ENCODE data around the gene MYOM3.

Gene MYOM3

DNA sequence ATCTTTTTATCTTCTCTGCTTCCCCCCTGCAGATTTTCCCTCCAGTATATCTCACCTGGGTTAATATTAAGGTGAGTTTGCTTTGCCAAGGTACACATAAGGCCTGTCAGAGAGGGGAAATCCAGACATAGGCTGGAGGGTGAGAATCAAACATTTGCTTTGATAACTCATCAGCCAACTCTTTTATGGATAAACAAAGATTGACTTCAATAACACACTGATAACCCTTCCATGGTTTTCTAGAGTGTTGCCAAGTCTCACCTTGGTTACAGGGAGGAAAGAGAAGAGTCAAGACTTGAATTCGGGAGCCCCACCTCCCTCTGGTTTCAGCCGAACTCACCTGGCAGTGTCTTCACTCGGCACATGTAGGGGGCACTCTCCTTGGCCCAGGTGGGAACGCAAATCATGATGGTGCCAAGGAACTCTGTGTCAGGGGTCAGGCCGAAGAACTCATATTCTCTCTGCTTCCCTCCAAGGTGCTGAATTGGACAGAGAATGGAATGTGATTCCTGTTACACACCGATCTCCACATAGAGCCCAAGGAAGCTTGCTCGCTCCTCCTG is 15.9 kb upstream of the MYOM3 start:
- Histone ChIP-seq H3K36me3 (replicated peaks; ENCODE audit: low read depth, low read length) (no peaks in the 10 kb centered on the region), H3K79me2 (ENCODE audit: low read length) (no peaks in the 10 kb centered on the region), H3K9me3 (ENCODE audit: insufficient read depth, low read length) (no peaks in the 10 kb centered on the region), H3K27ac (ENCODE audit: low read length) (no peak overlapping the region), H3K9ac (ENCODE audit: low read length) (no peak overlapping the region), H3K4me1 (ENCODE audit: low read length) (no peaks in the 10 kb centered on the region), H2AFZ (ENCODE audit: low read depth, low read length) (no peak overlapping the region), H4K20me1 (ENCODE audit: insufficient read depth, low read length) (no peaks in the 10 kb centered on the region), H3K27me3 (ENCODE audit: low read depth, low read length) (no peaks in the 10 kb centered on the region), H3K4me2 (ENCODE audit: low read length) (no peak overlapping the region), H3K4me3 (ENCODE audit: low read length) (no peak overlapping the region)
- TF ChIP-seq EZH2phosphoT487 (IDR thresholded peaks at IDR 0.05; ENCODE audit: low read depth) (no peak), CTCF (IDR thresholded peaks at IDR 0.05; ENCODE audit: low read depth, low read length) (no peak)

GRCh38 chr1:24127134-24127800 is 15.3 kb upstream of the MYOM3 start:
- no peaks in the 10 kb centered on the region for H3K79me2 ChIP-seq (ENCODE audit: low read length)
- no peak overlapping the region for H3K4me3 ChIP-seq (ENCODE audit: low read length)
- no peak overlapping the region for H3K4me2 ChIP-seq (ENCODE audit: low read length)
- H3K9ac ChIP-seq (ENCODE audit: low read length), result no peak overlapping the region
- no peak for TF ChIP-seq EZH2phosphoT487 (IDR thresholded peaks at IDR 0.05; ENCODE audit: low read depth)
- TF ChIP-seq CTCF (IDR thresholded peaks at IDR 0.05; ENCODE audit: low read depth, low read length), result no peak
- no peaks in the 10 kb centered on the region for H3K36me3 ChIP-seq (replicated peaks; ENCODE audit: low read depth, low read length)
- H3K4me1 ChIP-seq (ENCODE audit: low read length), result no peaks in the 10 kb centered on the region
- no peaks in the 10 kb centered on the region for H3K9me3 ChIP-seq (ENCODE audit: insufficient read depth, low read length)
- no peak overlapping the region for H3K27ac ChIP-seq (ENCODE audit: low read length)
- H4K20me1 ChIP-seq (ENCODE audit: insufficient read depth, low read length), result no peaks in the 10 kb centered on the region
- no peaks in the 10 kb centered on the region for H3K27me3 ChIP-seq (ENCODE audit: low read depth, low read length)
- H2AFZ ChIP-seq (ENCODE audit: low read depth, low read length), result no peak overlapping the region

GRCh38 chr1:24126672-24127023 is 14.7 kb upstream of the MYOM3 start:
- Histone ChIP-seq H3K79me2 (ENCODE audit: low read length) (no peaks in the 10 kb centered on the region), H3K27ac (ENCODE audit: low read length) (no peak overlapping the region), H3K4me1 (ENCODE audit: low read length) (no peaks in the 10 kb centered on the region), H3K27me3 (ENCODE audit: low read depth, low read length) (no peaks in the 10 kb centered on the region), H3K4me2 (ENCODE audit: low read length) (no peak overlapping the region), H3K9me3 (ENCODE audit: insufficient read depth, low read length) (no peaks in the 10 kb centered on the region), H3K36me3 (replicated peaks; ENCODE audit: low read depth, low read length) (no peaks in the 10 kb centered on the region), H3K9ac (ENCODE audit: low read length) (no peak overlapping the region), H2AFZ (ENCODE audit: low read depth, low read length) (no peak overlapping the region), H4K20me1 (ENCODE audit: insufficient read depth, low read length) (no peaks in the 10 kb centered on the region), H3K4me3 (ENCODE audit: low read length) (no peak overlapping the region)
- TF ChIP-seq CTCF (IDR thresholded peaks at IDR 0.05; ENCODE audit: low read depth, low read length), result no peak
- no peak for TF ChIP-seq EZH2phosphoT487 (IDR thresholded peaks at IDR 0.05; ENCODE audit: low read depth)

- Histone ChIP-seq H4K20me1 (ENCODE audit: insufficient read depth, low read length) (no peaks in the 10 kb centered on the region), H3K27ac (ENCODE audit: low read length) (no peak overlapping the region), H3K4me3 (ENCODE audit: low read length) (no peak overlapping the region), H3K9me3 (ENCODE audit: insufficient read depth, low read length) (no peaks in the 10 kb centered on the region), H3K4me2 (ENCODE audit: low read length) (no peak overlapping the region), H3K27me3 (ENCODE audit: low read depth, low read length) (no peaks in the 10 kb centered on the region), H3K36me3 (replicated peaks; ENCODE audit: low read depth, low read length) (no peaks in the 10 kb centered on the region), H3K9ac (ENCODE audit: low read length) (no peak overlapping the region), H2AFZ (ENCODE audit: low read depth, low read length) (no peak overlapping the region), H3K79me2 (ENCODE audit: low read length) (no peaks in the 10 kb centered on the region), H3K4me1 (ENCODE audit: low read length) (no peaks in the 10 kb centered on the region)
- TF ChIP-seq EZH2phosphoT487 (IDR thresholded peaks at IDR 0.05; ENCODE audit: low read depth) (no peak), CTCF (IDR thresholded peaks at IDR 0.05; ENCODE audit: low read depth, low read length) (no peak)
Measured at GRCh38 chr1:24126018-24126671, 14.2 kb upstream of the MYOM3 start.
